Measurements from ENCODE around the gene BORCS6. TPM values are rescaled to one million over a fixed set of nuclear protein-coding genes. Genes with fewer than 3 reads are reported as not detected.

Gene BORCS6
- total and polyA plus RNA-seq, 2 experiments from 2014 or later, result 3.4 to 5.6 TPM

DNA sequence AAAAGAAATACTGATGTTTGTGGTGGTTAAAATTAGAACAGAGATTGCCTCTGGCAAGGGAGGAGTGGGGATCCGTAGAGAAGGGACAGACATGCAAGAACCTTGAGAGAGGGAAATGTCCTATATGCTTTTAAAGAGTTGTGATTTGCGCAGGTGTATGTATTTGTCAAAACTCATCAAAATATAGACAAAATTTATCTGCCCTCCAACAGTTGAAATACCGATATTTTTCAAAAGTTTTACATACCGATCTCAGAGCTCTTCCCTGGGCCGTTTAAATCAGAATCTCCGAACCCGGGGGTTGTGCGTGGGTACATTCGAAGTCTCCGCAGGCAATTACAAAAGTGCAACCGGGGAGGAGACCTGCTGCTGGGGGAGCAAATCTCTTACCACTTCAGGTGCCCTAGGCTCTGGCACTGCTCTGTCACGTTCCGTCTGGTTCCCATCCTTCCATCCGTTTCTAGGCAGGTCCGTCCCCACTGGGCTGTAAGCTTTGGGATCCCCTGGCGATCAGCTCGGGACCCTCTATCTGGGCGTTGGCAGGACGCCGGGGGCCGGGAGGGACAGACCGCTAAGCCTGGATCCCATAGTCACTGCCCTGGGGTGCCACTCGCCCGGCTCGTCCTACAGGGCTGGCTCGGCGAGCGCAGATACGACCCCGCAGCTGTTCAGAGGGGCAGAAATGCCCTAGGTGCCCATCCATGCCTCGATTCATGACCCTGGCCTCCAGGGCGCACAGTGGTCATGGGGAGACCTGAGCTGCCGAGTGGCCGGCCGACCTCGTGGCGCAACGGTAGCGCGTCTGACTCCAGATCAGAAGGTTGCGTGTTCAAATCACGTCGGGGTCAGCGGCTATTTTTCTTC lies 4.2 kb downstream of the BORCS6 start:
- Histone ChIP-seq H3K79me2 (ENCODE audit: insufficient read depth) (peaks cover 11% of the 10 kb centered on the region; the same call in 1 of the 2 replicates), H3K4me3 (peak overlapping the region; percentile 98), H3K4me1 (ENCODE audit: insufficient read depth) (peaks cover 10% of the 10 kb centered on the region), H3K9me2 (ENCODE audit: insufficient read depth) (no peaks in the 10 kb centered on the region), H3K27me3 (replicated peaks; ENCODE audit: insufficient read depth) (no peaks in the 10 kb centered on the region), H3K4me2 (ENCODE audit: unreplicated experiment) (peak overlapping the region; percentile 85), H3K9me3 (ENCODE audit: low read depth) (no peaks in the 10 kb centered on the region), H3K27ac (peak overlapping the region; percentile 86), H3K9ac (peak overlapping the region; percentile 78), H3F3A (ENCODE audit: insufficient read depth) (peaks cover 19% of the 10 kb centered on the region), H3K36me3 (ENCODE audit: low read depth) (no peaks in the 10 kb centered on the region), H4K20me1 (ENCODE audit: insufficient read depth) (no peaks in the 10 kb centered on the region), H2AFZ (peak overlapping the region; percentile 97)
- no peak for TF ChIP-seq EZH2phosphoT487 (IDR thresholded peaks at IDR 0.05; ENCODE audit: insufficient read depth, low read depth)
- no peak for TF ChIP-seq EZH2 (IDR thresholded peaks at IDR 0.05; ENCODE audit: insufficient read depth, poor library complexity, severe bottlenecking)
- 1% methylated on average over 44 of the region's 44 CpGs for WGBS, 2 experiments (ENCODE audit: low coverage in 1 of 2, low lambda C conversion rate in 2 of 2, missing lambda C conversion rate in 2 of 2)
- DNase-seq, result peak; percentile 67
- in situ Hi-C loops (cut with MboI), result no loop called here

DNA sequence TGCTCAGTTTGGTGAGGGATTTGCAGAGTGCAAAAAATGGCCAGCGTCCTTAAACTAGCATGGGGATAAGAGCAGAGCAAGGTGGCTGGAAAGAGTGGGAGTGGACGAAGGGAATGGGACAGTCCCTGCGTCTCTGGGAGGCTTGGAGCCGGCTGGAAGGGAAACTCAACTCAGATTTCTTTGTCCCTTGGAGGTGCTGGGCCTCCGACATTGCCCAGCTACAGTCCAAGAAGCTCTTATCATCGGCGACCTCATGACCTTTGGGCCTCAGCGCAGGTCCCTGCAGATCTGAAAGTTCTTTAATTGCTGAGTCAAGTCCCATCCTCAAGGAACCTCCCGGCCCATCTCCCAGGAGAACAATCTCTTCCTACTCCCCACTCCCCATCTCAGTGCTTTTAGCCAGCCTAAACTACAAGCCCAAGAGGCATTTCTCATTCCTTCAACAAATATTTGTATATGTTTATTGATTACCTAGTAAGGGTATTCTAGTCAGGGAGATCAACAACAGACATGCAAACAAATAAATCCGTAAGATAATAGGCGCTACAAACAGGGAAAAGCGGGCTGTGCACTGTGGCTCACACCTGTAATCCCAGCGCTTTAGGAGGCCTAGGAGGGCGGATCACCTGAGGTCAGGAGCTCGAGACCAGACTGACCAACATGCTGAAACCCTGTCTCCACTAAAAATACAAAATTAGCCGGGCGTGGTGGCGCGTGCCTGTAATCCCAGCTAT lies 12.8 kb downstream of the BORCS6 start:
- Histone ChIP-seq H3K27ac (peak overlapping the region; percentile 64), H3K36me3 (ENCODE audit: low read depth) (no peaks in the 10 kb centered on the region), H3K9me2 (ENCODE audit: insufficient read depth) (no peaks in the 10 kb centered on the region), H3K4me2 (ENCODE audit: unreplicated experiment) (peak overlapping the region; percentile 98), H2AFZ (peak overlapping the region; percentile 97), H3K9ac (peak overlapping the region; percentile 89), H4K20me1 (ENCODE audit: insufficient read depth) (no peaks in the 10 kb centered on the region), H3F3A (ENCODE audit: insufficient read depth) (peaks cover 20% of the 10 kb centered on the region), H3K4me1 (ENCODE audit: insufficient read depth) (peaks cover 14% of the 10 kb centered on the region; the same call in 1 of the 2 replicates), H3K9me3 (ENCODE audit: low read depth) (no peaks in the 10 kb centered on the region), H3K79me2 (ENCODE audit: insufficient read depth) (peaks cover 13% of the 10 kb centered on the region), H3K27me3 (replicated peaks; ENCODE audit: insufficient read depth) (no peaks in the 10 kb centered on the region), H3K4me3 (peak overlapping the region; percentile 89)
- 78 to 81% methylated on average over 19 of the region's 19 CpGs for WGBS, 2 experiments (ENCODE audit: low coverage in 1 of 2, low lambda C conversion rate in 2 of 2, missing lambda C conversion rate in 2 of 2)
- in situ Hi-C loops (cut with MboI), result no loop called here
- TF ChIP-seq EZH2phosphoT487 (IDR thresholded peaks at IDR 0.05; ENCODE audit: insufficient read depth, low read depth) (no peak), EZH2 (IDR thresholded peaks at IDR 0.05; ENCODE audit: insufficient read depth, poor library complexity, severe bottlenecking) (no peak)
- DNase-seq, result no peak

DNA sequence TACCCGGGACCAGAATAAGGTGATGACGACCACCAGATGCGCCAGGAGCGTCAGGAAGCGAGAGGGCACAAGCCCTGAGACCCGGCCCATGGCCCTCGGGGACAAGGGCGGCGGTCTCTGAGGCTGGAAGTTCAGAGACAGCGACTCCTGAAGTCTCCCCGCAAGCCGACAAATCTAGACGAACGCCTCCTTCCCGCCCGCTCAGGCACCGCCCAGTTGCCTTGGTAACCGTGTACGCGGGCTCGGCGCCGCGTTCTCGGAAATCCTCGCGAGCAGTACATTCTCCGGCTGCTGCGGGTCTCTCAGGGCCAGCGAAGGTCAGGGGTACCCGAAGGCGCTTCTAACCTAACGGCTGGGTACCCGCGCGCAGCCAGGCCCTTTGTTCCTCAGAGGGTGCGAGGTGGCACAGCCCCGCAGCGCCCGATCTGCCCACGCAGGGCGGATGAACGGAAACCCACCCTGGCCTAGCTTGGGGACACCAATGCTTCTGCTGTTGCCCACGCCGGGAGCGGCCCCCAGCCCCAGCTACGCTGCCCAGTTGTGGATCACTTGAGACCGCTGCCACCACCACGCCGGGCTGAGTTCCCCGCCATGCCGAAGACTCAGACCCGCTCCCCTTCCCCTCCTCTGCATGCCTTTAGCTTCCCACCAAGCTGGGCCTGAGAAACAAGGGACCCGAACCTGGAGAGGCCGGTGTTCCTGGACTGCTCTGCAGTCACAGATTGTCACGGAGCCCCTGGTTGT lies 13.6 kb downstream of the BORCS6 start, which contains the start of gene TMEM107:
TMEM107 (minus strand) TSS at position 184 of the 744 bp plus-strand sequence; CDS start at position 90, 94 bp downstream.
- Histone ChIP-seq H3K4me1 (ENCODE audit: insufficient read depth) (peaks cover 14% of the 10 kb centered on the region; the same call in 1 of the 2 replicates), H3K9me2 (ENCODE audit: insufficient read depth) (no peaks in the 10 kb centered on the region), H3K9ac (peak within 1 kb of the TSS; percentile 89), H3K4me3 (peak within 1 kb of the TSS; percentile 89), H3K27me3 (replicated peaks; ENCODE audit: insufficient read depth) (no peaks in the 10 kb centered on the region), H3K36me3 (ENCODE audit: low read depth) (no peaks in the 10 kb centered on the region), H3K9me3 (ENCODE audit: low read depth) (no peaks in the 10 kb centered on the region), H4K20me1 (ENCODE audit: insufficient read depth) (no peaks in the 10 kb centered on the region), H3K79me2 (ENCODE audit: insufficient read depth) (peaks cover 13% of the 10 kb centered on the region), H2AFZ (peak within 1 kb of the TSS; percentile 97), H3K4me2 (ENCODE audit: unreplicated experiment) (peak within 1 kb of the TSS; percentile 98), H3F3A (ENCODE audit: insufficient read depth) (peaks cover 20% of the 10 kb centered on the region), H3K27ac (peak within 1 kb of the TSS; percentile 64)
- TF ChIP-seq EZH2 (IDR thresholded peaks at IDR 0.05; ENCODE audit: insufficient read depth, poor library complexity, severe bottlenecking) (no peak), EZH2phosphoT487 (IDR thresholded peaks at IDR 0.05; ENCODE audit: insufficient read depth, low read depth) (no peak)
- WGBS, 2 experiments (ENCODE audit: low coverage in 1 of 2, low lambda C conversion rate in 2 of 2, missing lambda C conversion rate in 2 of 2), result 2% methylated on average over 44 to 53 of the region's 56 CpGs
- in situ Hi-C loops (cut with MboI), result no loop called here
- peak; percentile 96 for DNase-seq

DNA sequence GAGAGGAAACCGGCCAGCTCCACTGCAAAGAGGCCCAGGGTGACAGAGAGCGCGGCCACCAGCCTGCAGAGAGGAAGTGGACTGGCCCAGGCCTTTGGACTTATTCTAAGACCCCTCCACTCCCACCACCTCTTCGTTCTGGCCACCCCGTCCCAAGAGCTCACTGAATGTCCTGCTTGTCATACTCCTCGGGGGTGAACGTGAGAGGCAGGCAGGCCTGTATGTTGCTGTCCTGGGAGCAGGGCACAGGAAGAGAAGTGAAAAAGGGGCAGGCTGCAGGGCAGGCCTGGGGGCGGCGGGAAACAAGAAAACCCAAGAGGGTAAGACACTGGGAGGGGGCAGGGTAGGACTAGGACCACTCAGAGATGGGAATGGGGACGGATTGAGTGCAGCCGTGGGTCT lies 14.2 kb downstream of the BORCS6 start:
- Histone ChIP-seq H3K36me3 (ENCODE audit: low read depth) (no peaks in the 10 kb centered on the region), H3K4me1 (ENCODE audit: insufficient read depth) (peaks cover 14% of the 10 kb centered on the region; the same call in 1 of the 2 replicates), H2AFZ (peak overlapping the region; percentile 97), H3K9me2 (ENCODE audit: insufficient read depth) (no peaks in the 10 kb centered on the region), H3K9me3 (ENCODE audit: low read depth) (no peaks in the 10 kb centered on the region), H3K4me2 (ENCODE audit: unreplicated experiment) (peak overlapping the region; percentile 98), H4K20me1 (ENCODE audit: insufficient read depth) (no peaks in the 10 kb centered on the region), H3K27me3 (replicated peaks; ENCODE audit: insufficient read depth) (no peaks in the 10 kb centered on the region), H3K79me2 (ENCODE audit: insufficient read depth) (peaks cover 13% of the 10 kb centered on the region), H3F3A (ENCODE audit: insufficient read depth) (peaks cover 20% of the 10 kb centered on the region), H3K4me3 (peak overlapping the region; percentile 89), H3K27ac (peak overlapping the region; percentile 64), H3K9ac (peak overlapping the region; percentile 89)
- TF ChIP-seq EZH2 (IDR thresholded peaks at IDR 0.05; ENCODE audit: insufficient read depth, poor library complexity, severe bottlenecking), result no peak
- TF ChIP-seq EZH2phosphoT487 (IDR thresholded peaks at IDR 0.05; ENCODE audit: insufficient read depth, low read depth), result no peak
- WGBS, 2 experiments (ENCODE audit: low coverage in 1 of 2, low lambda C conversion rate in 2 of 2, missing lambda C conversion rate in 2 of 2), result 14 to 16% methylated on average over 11 of the region's 11 CpGs
- in situ Hi-C loops (cut with MboI), result no loop called here
- peak; percentile 51 for DNase-seq
